GM23248 (cell line): Measurements from ENCODE around the gene PTAR1. TPM values are rescaled to one million over a fixed set of nuclear protein-coding genes. Genes with fewer than 3 reads are reported as not detected.
A peak's percentile ranks its signal among the peaks of the same experiment; 100 is the strongest.

ENCODE experiments used
- DNase-seq: peaks from one replicate; pipeline ENCODE4 v3.0.0-alpha.2; 2015
- H2AFZ ChIP-seq: fragments of 200-600 bp; sonication (generic); 2 replicates; pipeline ENCODE4 v1.6.1; 2016; ENCODE audit warnings: antibody characterized with exemption
- H3F3A ChIP-seq: fragments of 200-600 bp; sonication (generic); 2 replicates; pipeline ENCODE4 v1.6.1; 2016; ENCODE audit warnings: mild to moderate bottlenecking, antibody characterized with exemption, mixed run types; ENCODE audit not compliant: insufficient read depth
- H3K27ac ChIP-seq: fragments of 200-600 bp; sonication (generic); 2 replicates; pipeline ENCODE4 v1.5.1; 2016; ENCODE audit warnings: mild to moderate bottlenecking
- H3K27me3 ChIP-seq: fragments of 200-600 bp; sonication (generic); replicated peaks from 2 replicates; pipeline ENCODE4 v1.6.1; 2016; ENCODE audit warnings: mild to moderate bottlenecking; ENCODE audit not compliant: insufficient read depth
- H3K36me3 ChIP-seq: fragments of 200-600 bp; sonication (generic); 2 replicates; pipeline ENCODE4 v1.6.1; 2016; ENCODE audit warnings: low read depth, mild to moderate bottlenecking
- H3K4me1 ChIP-seq: fragments of 200-600 bp; sonication (generic); 2 replicates; pipeline ENCODE4 v1.6.1; 2016; ENCODE audit warnings: mild to moderate bottlenecking; ENCODE audit not compliant: insufficient read depth
- H3K4me2 ChIP-seq: fragments of 200-600 bp; sonication (generic); one replicate; pipeline ENCODE4 v1.6.1; 2016; ENCODE audit warnings: mild to moderate bottlenecking; ENCODE audit not compliant: unreplicated experiment
- H3K4me3 ChIP-seq: fragments of 200-600 bp; sonication (generic); 2 replicates; pipeline ENCODE4 v1.5.1; 2016; ENCODE audit warnings: mild to moderate bottlenecking
- H3K79me2 ChIP-seq: fragments of 200-600 bp; sonication (generic); 2 replicates; pipeline ENCODE4 v1.6.1; 2016; ENCODE audit warnings: mild to moderate bottlenecking; ENCODE audit not compliant: insufficient read depth
- H3K9ac ChIP-seq: fragments of 200-600 bp; sonication (generic); 2 replicates; pipeline ENCODE4 v1.6.1; 2016; ENCODE audit warnings: mild to moderate bottlenecking
- H3K9me2 ChIP-seq: fragments of 200-600 bp; sonication (generic); 2 replicates; pipeline ENCODE4 v1.6.1; 2016; ENCODE audit warnings: mixed run types, mild to moderate bottlenecking, moderate library complexity; ENCODE audit not compliant: insufficient read depth
- H3K9me3 ChIP-seq: fragments of 200-600 bp; sonication (generic); one replicate; pipeline ENCODE4 v1.6.1; 2017; ENCODE audit warnings: low read depth
- H4K20me1 ChIP-seq: fragments of 200-600 bp; sonication (generic); 2 replicates; pipeline ENCODE4 v1.6.0; 2016; ENCODE audit not compliant: insufficient read depth
- EZH2 ChIP-seq: fragments of 200-600 bp; sonication (generic); IDR thresholded peaks from 2 replicates; pipeline ENCODE4 v1.6.1; 2018; ENCODE audit warnings: antibody characterized with exemption, mild to moderate bottlenecking; ENCODE audit not compliant: insufficient read depth, poor library complexity, severe bottlenecking
- EZH2phosphoT487 ChIP-seq: fragments of 200-600 bp; sonication (generic); IDR thresholded peaks from 2 replicates; pipeline ENCODE4 v1.6.1; 2018; ENCODE audit warnings: antibody characterized with exemption, moderate library complexity, mild to moderate bottlenecking, low read depth; ENCODE audit not compliant: insufficient read depth
- WGBS, 2 experiments: methylation state at CpG; one replicate each; pipeline ENCODE4 v1.1.6; 2015 to 2017; ENCODE audit warnings: low lambda C conversion rate in 2 of 2, low coverage in 1 of 2; ENCODE audit errors: missing lambda C conversion rate in 2 of 2; 5-methylcytosine and 5-hydroxymethylcytosine counted together
- in situ Hi-C: fragments of 300-500 bp; cut with MboI; formaldehyde crosslinking; loops from 2 replicates; pipeline ENCODE4 v1.15.0; 2020
- polyA plus RNA-seq: library from polyadenylated mRNA; unstranded; fragments of >200 nt; fragmentation: Nextera tagmentation; extraction: Ambion mirVana; gene quantifications from 2 replicates; pipeline ENCODE4 v1.2.1, GENCODE V29; 2016
- total RNA-seq: library from RNA; depleted of rRNA; stranded (reverse); fragments of >200 nt; shearing (Covaris generic); gene quantifications from 2 replicates; pipeline ENCODE4 v1.2.3, GENCODE V29; 2014; rRNA removed

The PTAR1 gene
- total and polyA plus RNA-seq, 2 experiments from 2014 or later, result 10.8 to 57.9 TPM

- Histone ChIP-seq H3F3A (no peaks in the 10 kb centered on the region), H3K36me3 (no peaks in the 10 kb centered on the region), H3K27me3 (no peaks in the 10 kb centered on the region), H3K9me2 (no peaks in the 10 kb centered on the region), H3K4me3 (no peak overlapping the region), H3K9ac (no peak overlapping the region), H4K20me1 (no peaks in the 10 kb centered on the region), H3K9me3 (no peaks in the 10 kb centered on the region), H2AFZ (no peak overlapping the region), H3K4me1 (0 out of 2 replicates have a peak, but pooled peaks cover 2% of the 10 kb centered on the region), H3K4me2 (no peak overlapping the region), H3K79me2 (peaks cover 4% of the 10 kb centered on the region; the same call in 1 of the 2 replicates), H3K27ac (no peak overlapping the region)
- peak; percentile 33 for DNase-seq
- WGBS, 2 experiments, result 96 to 97% methylated on average over 1 of the region's 1 CpG
- no peak for TF ChIP-seq EZH2phosphoT487
- no peak for TF ChIP-seq EZH2
- in situ Hi-C loops, result no loop called here
These were observed 92.5 kb downstream of the PTAR1 start for GRCh38 chr9:69667306-69667705.

DNA sequence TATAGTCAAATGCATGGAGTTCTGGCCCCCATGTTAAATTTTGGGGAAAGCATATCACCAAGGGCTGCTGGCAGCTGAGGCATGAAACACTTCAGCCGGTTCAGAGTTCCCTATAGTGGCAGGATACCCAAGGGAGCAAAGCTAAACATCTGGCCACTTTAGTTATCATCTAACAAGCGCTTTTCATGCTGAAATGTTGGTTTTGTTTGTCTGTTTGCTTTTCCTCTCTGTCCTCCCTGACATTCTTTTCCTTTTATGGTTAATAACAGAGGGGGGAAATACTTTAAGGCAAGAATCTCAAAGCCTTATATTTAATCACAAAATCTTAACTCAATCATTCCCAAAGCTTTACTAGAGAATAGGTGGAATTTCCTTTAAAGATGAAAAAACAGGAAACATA lies 99.5 kb downstream of the PTAR1 start:
- Histone ChIP-seq H3K79me2 (no peaks in the 10 kb centered on the region), H3K36me3 (no peaks in the 10 kb centered on the region), H3K9ac (no peak overlapping the region), H3K9me3 (no peaks in the 10 kb centered on the region), H3K27ac (no peak overlapping the region), H3K4me2 (no peak overlapping the region), H3K9me2 (no peaks in the 10 kb centered on the region), H3K27me3 (no peaks in the 10 kb centered on the region), H3F3A (no peaks in the 10 kb centered on the region), H2AFZ (no peak overlapping the region), H3K4me3 (no peak overlapping the region), H4K20me1 (no peaks in the 10 kb centered on the region), H3K4me1 (peaks cover 6% of the 10 kb centered on the region; the same call in 1 of the 2 replicates)
- DNase-seq, result no peak
- no peak for TF ChIP-seq EZH2
- TF ChIP-seq EZH2phosphoT487, result no peak
- 85 to 88% methylated on average over 2 of the region's 2 CpGs for WGBS, 2 experiments
- in situ Hi-C loops, result no loop called here

Other genes starting within 250 kb of the PTAR1 start
- gene APBA1, start 87.6 kb downstream of the PTAR1 start, total RNA-seq, result 4.3 and 11.3 TPM in 2 replicates
- gene APBA1, start 87.6 kb downstream of the PTAR1 start, polyA plus RNA-seq, result 0.93 and 1.6 TPM in 2 replicates
- gene CFAP95, start 60.8 kb upstream of the PTAR1 start, total RNA-seq, result not detected in 2 replicates
- gene CFAP95, start 60.8 kb upstream of the PTAR1 start, polyA plus RNA-seq, result 0.39 TPM in 1 of 2 replicates, not detected in the other